Endothelial cell of umbilical vein (primary cell): ENCODE results near the gene CACNA1C. TPM values are rescaled to one million over a fixed set of nuclear protein-coding genes. Genes with fewer than 3 reads are reported as not detected.

Experiments used
- BruUV-seq: library from RNA; stranded (reverse); fragments of 400-500 nt; replicated peaks from 2 replicates; lab custom pipeline; 2021; lab: Mats Ljungman, UMichigan
- CTCF ChIA-PET: fragments of 300-600, 350-600 bp; sonication (Branson Sonifier 250); formaldehyde crosslinking; loops from one replicate; lab custom pipeline; 2021; ENCODE audit warnings: antibody characterized with exemption, inconsistent platforms; lab: Charles Lee
- POLR2A ChIA-PET: fragments of 300-600, 350-600 bp; sonication (Branson Sonifier 250); formaldehyde crosslinking; loops from one replicate; lab custom pipeline; 2021; ENCODE audit warnings: antibody characterized with exemption, inconsistent platforms; lab: Charles Lee
- DNase-seq: peaks from one replicate; pipeline ENCODE4 v3.0.0-alpha.2; 2011; ENCODE audit warnings: low read depth, low spot score
- FAIRE-seq: peaks from 2 replicates; lab custom pipeline; 2011; peaks lifted over from hg19 to GRCh38; lab: Jason Lieb, UNC
- H2AFZ ChIP-seq: 2 replicates; pipeline ENCODE4 v1.6.0; 2012; ENCODE audit warnings: low read depth, low read length, control low read depth, inconsistent platforms
- H3K27ac ChIP-seq: 2 replicates; pipeline ENCODE4 v1.5.1; 2011; ENCODE audit warnings: low read depth, mild to moderate bottlenecking, control low read depth, low read length, moderate library complexity; ENCODE audit not compliant: insufficient read depth
- H3K27me3 ChIP-seq, 2 experiments: 2 replicates each; pipeline versions ENCODE4 v1.6.0 to v1.6.1; 2011; ENCODE audit warnings: low read length in 2 of 2, mixed read lengths in 1 of 2; ENCODE audit not compliant: control insufficient read depth in 2 of 2, insufficient read depth in 2 of 2
- H3K36me3 ChIP-seq, 2 experiments: 2 replicates in 1 of 2; 3 replicates in 1 of 2; pipeline ENCODE4 v1.5.1; 2011; ENCODE audit warnings: low read length in 2 of 2, mild to moderate bottlenecking in 1 of 2, moderate library complexity in 1 of 2; ENCODE audit not compliant: control insufficient read depth in 2 of 2, insufficient read depth in 2 of 2; ENCODE audit errors: extremely low read depth in 1 of 2
- H3K4me1 ChIP-seq: 3 replicates; pipeline ENCODE4 v1.5.1; 2011; ENCODE audit warnings: mild to moderate bottlenecking, low read length; ENCODE audit not compliant: control insufficient read depth, insufficient read depth; ENCODE audit errors: extremely low read depth
- H3K4me2 ChIP-seq: 2 replicates; pipeline ENCODE4 v1.6.1; 2011; ENCODE audit warnings: low read length, control low read depth, mixed read lengths; ENCODE audit not compliant: insufficient read depth
- H3K4me3 ChIP-seq, 3 experiments: fragments of 200-600 bp in 1 of 3; sonication (generic), shearing (Covaris generic) in 1 of 3; replicated peaks in 1 of 3; 2 replicates each; pipeline ENCODE4 v1.5.1; 2011 to 2016; ENCODE audit warnings: control low read depth in 3 of 3, low read length in 3 of 3, mild to moderate bottlenecking in 2 of 3, inconsistent platforms in 1 of 3, low read depth in 1 of 3, moderate library complexity in 1 of 3; ENCODE audit not compliant: insufficient read depth in 1 of 3
- H3K79me2 ChIP-seq: 2 replicates; pipeline ENCODE4 v1.6.0; 2012; ENCODE audit warnings: low read length, inconsistent platforms; ENCODE audit not compliant: control insufficient read depth, insufficient read depth
- H3K9ac ChIP-seq: replicated peaks from 2 replicates; pipeline ENCODE3; 2011; ENCODE audit warnings: low read length, control low read depth; ENCODE audit not compliant: insufficient read depth; ENCODE audit errors: extremely low read depth
- H3K9me1 ChIP-seq: replicated peaks from 3 replicates; pipeline ENCODE4 v1.6.0; 2011; ENCODE audit warnings: mild to moderate bottlenecking, low read length; ENCODE audit not compliant: control insufficient read depth, insufficient read depth; ENCODE audit errors: extremely low read depth
- H3K9me3 ChIP-seq: replicated peaks from 2 replicates; pipeline ENCODE4 v1.5.1; 2012; ENCODE audit warnings: low read length, inconsistent platforms; ENCODE audit not compliant: control insufficient read depth, insufficient read depth
- H4K20me1 ChIP-seq: replicated peaks from 2 replicates; pipeline ENCODE3; 2011; ENCODE audit warnings: mild to moderate bottlenecking, low read length; ENCODE audit not compliant: control insufficient read depth, insufficient read depth; ENCODE audit errors: extremely low read depth
- CTCF ChIP-seq, 2 donors: IDR thresholded peaks; 1 replicate in 1 of 2; 2 replicates in 1 of 2; pipeline ENCODE4 v1.5.1; 2011; ENCODE audit warnings: low read length in 2 of 2, mild to moderate bottlenecking in 2 of 2, moderate library complexity in 2 of 2, control low read depth in 1 of 2, inconsistent platforms in 1 of 2, low read depth in 1 of 2; ENCODE audit not compliant: insufficient read depth in 1 of 2; ENCODE audit errors: extremely low read depth in 1 of 2
- EZH2 ChIP-seq: IDR thresholded peaks from 2 replicates; pipeline ENCODE4 v1.6.1; 2012; ENCODE audit warnings: borderline replicate concordance, low read depth, mild to moderate bottlenecking, moderate library complexity, low read length, inconsistent platforms; ENCODE audit not compliant: severe bottlenecking
- FOS ChIP-seq: IDR thresholded peaks from 2 replicates; pipeline ENCODE4 v1.6.1; 2011; ENCODE audit warnings: mild to moderate bottlenecking, low read length, moderate library complexity, borderline replicate concordance; ENCODE audit not compliant: insufficient read depth
- GATA2 ChIP-seq: IDR thresholded peaks from 2 replicates; pipeline ENCODE4 v1.7.0; 2011; ENCODE audit warnings: low read depth, mild to moderate bottlenecking, moderate library complexity, mixed read lengths, low read length; ENCODE audit not compliant: insufficient read length, insufficient read depth
- JUN ChIP-seq: IDR thresholded peaks from 2 replicates; pipeline ENCODE4 v1.6.1; 2011; ENCODE audit warnings: borderline replicate concordance, low read depth; ENCODE audit not compliant: insufficient read length, insufficient read depth
- MAX ChIP-seq: IDR thresholded peaks from 2 replicates; pipeline ENCODE4 v1.6.1; 2011; ENCODE audit not compliant: insufficient read depth, insufficient read length
- MYC ChIP-seq: IDR thresholded peaks from one replicate; pipeline ENCODE4 v1.6.1; 2011; ENCODE audit warnings: mild to moderate bottlenecking, low read depth, low read length
- POLR2A ChIP-seq: IDR thresholded peaks from 2 replicates; pipeline ENCODE4 v1.6.1; 2012; ENCODE audit warnings: low read depth, mild to moderate bottlenecking, control low read depth, low read length
- POLR2AphosphoS5 ChIP-seq: IDR thresholded peaks from 2 replicates; pipeline ENCODE4 v1.6.1; 2012; ENCODE audit warnings: low read depth, mild to moderate bottlenecking, control low read depth, low read length, moderate library complexity; ENCODE audit not compliant: insufficient read depth
- dilution Hi-C: fragments of 300-500 bp; cut with MboI; formaldehyde crosslinking; loops from one replicate; pipeline ENCODE4 v1.15.0; 2019; ENCODE audit warnings: low sequenced_read_pairs; ENCODE audit not compliant: extremely low pct_ligation_motif_present
- intact Hi-C: fragments of 100-400 bp; cut with micrococcal nuclease; formaldehyde crosslinking; loops from one replicate; pipeline ENCODE4 v1.10.0; 2022
- polyA plus RNA-seq, 4 experiments: library from polyadenylated mRNA; depleted of rRNA in 3 of 4; stranded (reverse) in 3 of 4; unstranded in 1 of 4; fragments of >200 nt; gene quantifications; 2 replicates each; pipeline versions ENCODE4 v1.2.1 to v1.2.3, GENCODE V29; 2011 to 2012; ENCODE audit warnings: missing spikeins in 1 of 4
- total RNA-seq: library from RNA; stranded (reverse); gene quantifications from 2 replicates; pipeline ENCODE4 v1.2.3, GENCODE V29; 2021

The CACNA1C gene
- total and polyA plus RNA-seq, 2 donors (not counting 3 experiments of a cell fraction or from before 2014, with no cell fraction given): not detected

GRCh38 chr12:2226641-2227040 lies 173.9 kb downstream of the CACNA1C start:
- no peaks in the 10 kb centered on the region for H3K9me1 ChIP-seq
- H4K20me1 ChIP-seq: no peaks in the 10 kb centered on the region
- no peaks in the 10 kb centered on the region for H3K4me1 ChIP-seq
- ChIA-PET POLR2A (no interaction called here), CTCF (no interaction called here)
- no peak overlapping the region for H2AFZ ChIP-seq
- FAIRE-seq: no peak
- dilution Hi-C loops (no loop called here), intact Hi-C loops (no loop called here)
- H3K36me3 ChIP-seq: no peaks in the 10 kb centered on the region
- no peak overlapping the region for H3K4me3 ChIP-seq
- BruUV-seq: no TSS peak
- no peak for TF ChIP-seq POLR2A
- no peak for TF ChIP-seq JUN
- no peak for TF ChIP-seq FOS
- no peak for TF ChIP-seq EZH2
- TF ChIP-seq MAX: no peak
- no peak for TF ChIP-seq POLR2AphosphoS5
- TF ChIP-seq MYC: no peak
- no peak for TF ChIP-seq CTCF (IDR thresholded peaks at IDR 0.05; ENCODE audit: extremely low read depth in 1 of 2, insufficient read depth in 1 of 2, low read depth in 1 of 2, low read length in 2 of 2)
- TF ChIP-seq GATA2: no peak
- H3K27ac ChIP-seq: no peak overlapping the region
- H3K9me3 ChIP-seq: no peaks in the 10 kb centered on the region
- no peaks in the 10 kb centered on the region for H3K79me2 ChIP-seq
- H3K27me3 ChIP-seq: no peaks in the 10 kb centered on the region
- DNase-seq: no peak
- H3K9ac ChIP-seq: no peak overlapping the region
- no peak overlapping the region for H3K4me2 ChIP-seq
